HepG2 (cell line): Measurements from ENCODE around the gene CBLC. TPM values are rescaled to one million over a fixed set of nuclear protein-coding genes. Genes with fewer than 3 reads are reported as not detected.

ENCODE experiments used
- ARHGAP35 ChIP-seq: sonication (generic); formaldehyde crosslinking; IDR thresholded peaks from 2 replicates; pipeline ENCODE4 v1.9.0; 2022; ENCODE audit warnings: mild to moderate bottlenecking, inconsistent platforms, moderate library complexity, missing genetic modification reagents, borderline replicate concordance
- RORA ChIP-seq: sonication (generic); formaldehyde crosslinking; IDR thresholded peaks from 2 replicates; pipeline ENCODE4 v1.5.0; 2020; ENCODE audit warnings: mild to moderate bottlenecking, missing genetic modification reagents, moderate library complexity
- ZNF326 ChIP-seq: sonication (generic); formaldehyde crosslinking; IDR thresholded peaks from 2 replicates; pipeline ENCODE4 v1.4.0; 2020; ENCODE audit warnings: missing genetic modification reagents, borderline replicate concordance
- ZNF788 ChIP-seq: sonication (generic); formaldehyde crosslinking; IDR thresholded peaks from 2 replicates; pipeline ENCODE4 v1.5.0; 2020; ENCODE audit warnings: mild to moderate bottlenecking, missing genetic modification reagents, borderline replicate concordance
- polyA plus RNA-seq, 8 experiments: library from polyadenylated mRNA; depleted of rRNA in 3 of 8; stranded (reverse) in 7 of 8; unstranded in 1 of 8; fragments of >200 nt; fragmentation: Illumina TruSeq in 4 of 8; extraction: Trizol in 4 of 8; gene quantifications; 2 replicates each; pipeline versions ENCODE4 v1.2.1 to v1.2.3, GENCODE V29; 2011 to 2016; ENCODE audit warnings: low read depth in 4 of 8, missing spikeins in 1 of 8, mixed read lengths in 1 of 8; ENCODE audit not compliant: insufficient read depth in 1 of 8
- total RNA-seq, 5 experiments: library from RNA; depleted of rRNA; stranded (reverse); fragments of >200 nt; fragmentation: Illumina TruSeq; extraction: Trizol; gene quantifications; 2 replicates each; pipeline ENCODE4 v1.2.3, GENCODE V29; 2016; ENCODE audit warnings: low read depth in 1 of 5
- TF ChIP-seq, protein P1 (sequence below): sonication (generic); formaldehyde crosslinking; IDR thresholded peaks from 2 replicates; pipeline ENCODE4 v1.5.0; 2020; ENCODE audit warnings: missing genetic modification reagents
- TF ChIP-seq, protein P2 (sequence below): sonication (generic); formaldehyde crosslinking; IDR thresholded peaks from 2 replicates; pipeline ENCODE4 v1.5.0; 2020; ENCODE audit warnings: mild to moderate bottlenecking, missing genetic modification reagents, borderline replicate concordance
- TF ChIP-seq, protein P3 (sequence below): sonication (generic); formaldehyde crosslinking; IDR thresholded peaks from 2 replicates; pipeline ENCODE4 v1.5.1; 2020; ENCODE audit warnings: mild to moderate bottlenecking, missing genetic modification reagents, moderate library complexity

The CBLC gene
- total and polyA plus RNA-seq, 2 of the 13 experiments (the other 11 are each of a cell fraction or from before 2014, with no cell fraction given), result 1.8 to 2.6 TPM

- TF ChIP-seq, protein P1, sequence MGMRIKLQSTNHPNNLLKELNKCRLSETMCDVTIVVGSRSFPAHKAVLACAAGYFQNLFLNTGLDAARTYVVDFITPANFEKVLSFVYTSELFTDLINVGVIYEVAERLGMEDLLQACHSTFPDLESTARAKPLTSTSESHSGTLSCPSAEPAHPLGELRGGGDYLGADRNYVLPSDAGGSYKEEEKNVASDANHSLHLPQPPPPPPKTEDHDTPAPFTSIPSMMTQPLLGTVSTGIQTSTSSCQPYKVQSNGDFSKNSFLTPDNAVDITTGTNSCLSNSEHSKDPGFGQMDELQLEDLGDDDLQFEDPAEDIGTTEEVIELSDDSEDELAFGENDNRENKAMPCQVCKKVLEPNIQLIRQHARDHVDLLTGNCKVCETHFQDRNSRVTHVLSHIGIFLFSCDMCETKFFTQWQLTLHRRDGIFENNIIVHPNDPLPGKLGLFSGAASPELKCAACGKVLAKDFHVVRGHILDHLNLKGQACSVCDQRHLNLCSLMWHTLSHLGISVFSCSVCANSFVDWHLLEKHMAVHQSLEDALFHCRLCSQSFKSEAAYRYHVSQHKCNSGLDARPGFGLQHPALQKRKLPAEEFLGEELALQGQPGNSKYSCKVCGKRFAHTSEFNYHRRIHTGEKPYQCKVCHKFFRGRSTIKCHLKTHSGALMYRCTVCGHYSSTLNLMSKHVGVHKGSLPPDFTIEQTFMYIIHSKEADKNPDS (CRISPR knock-in tag), result 0 out of 2 replicates have a peak, but pooled peaks have one; percentile 25
- TF ChIP-seq, protein P2, sequence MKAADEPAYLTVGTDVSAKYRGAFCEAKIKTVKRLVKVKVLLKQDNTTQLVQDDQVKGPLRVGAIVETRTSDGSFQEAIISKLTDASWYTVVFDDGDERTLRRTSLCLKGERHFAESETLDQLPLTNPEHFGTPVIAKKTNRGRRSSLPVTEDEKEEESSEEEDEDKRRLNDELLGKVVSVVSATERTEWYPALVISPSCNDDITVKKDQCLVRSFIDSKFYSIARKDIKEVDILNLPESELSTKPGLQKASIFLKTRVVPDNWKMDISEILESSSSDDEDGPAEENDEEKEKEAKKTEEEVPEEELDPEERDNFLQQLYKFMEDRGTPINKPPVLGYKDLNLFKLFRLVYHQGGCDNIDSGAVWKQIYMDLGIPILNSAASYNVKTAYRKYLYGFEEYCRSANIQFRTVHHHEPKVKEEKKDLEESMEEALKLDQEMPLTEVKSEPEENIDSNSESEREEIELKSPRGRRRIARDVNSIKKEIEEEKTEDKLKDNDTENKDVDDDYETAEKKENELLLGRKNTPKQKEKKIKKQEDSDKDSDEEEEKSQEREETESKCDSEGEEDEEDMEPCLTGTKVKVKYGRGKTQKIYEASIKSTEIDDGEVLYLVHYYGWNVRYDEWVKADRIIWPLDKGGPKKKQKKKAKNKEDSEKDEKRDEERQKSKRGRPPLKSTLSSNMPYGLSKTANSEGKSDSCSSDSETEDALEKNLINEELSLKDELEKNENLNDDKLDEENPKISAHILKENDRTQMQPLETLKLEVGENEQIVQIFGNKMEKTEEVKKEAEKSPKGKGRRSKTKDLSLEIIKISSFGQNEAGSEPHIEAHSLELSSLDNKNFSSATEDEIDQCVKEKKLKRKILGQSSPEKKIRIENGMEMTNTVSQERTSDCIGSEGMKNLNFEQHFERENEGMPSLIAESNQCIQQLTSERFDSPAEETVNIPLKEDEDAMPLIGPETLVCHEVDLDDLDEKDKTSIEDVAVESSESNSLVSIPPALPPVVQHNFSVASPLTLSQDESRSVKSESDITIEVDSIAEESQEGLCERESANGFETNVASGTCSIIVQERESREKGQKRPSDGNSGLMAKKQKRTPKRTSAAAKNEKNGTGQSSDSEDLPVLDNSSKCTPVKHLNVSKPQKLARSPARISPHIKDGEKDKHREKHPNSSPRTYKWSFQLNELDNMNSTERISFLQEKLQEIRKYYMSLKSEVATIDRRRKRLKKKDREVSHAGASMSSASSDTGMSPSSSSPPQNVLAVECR (CRISPR knock-in tag), result 0 out of 2 replicates have a peak, but pooled peaks have one; percentile 6
- TF ChIP-seq, protein P3, sequence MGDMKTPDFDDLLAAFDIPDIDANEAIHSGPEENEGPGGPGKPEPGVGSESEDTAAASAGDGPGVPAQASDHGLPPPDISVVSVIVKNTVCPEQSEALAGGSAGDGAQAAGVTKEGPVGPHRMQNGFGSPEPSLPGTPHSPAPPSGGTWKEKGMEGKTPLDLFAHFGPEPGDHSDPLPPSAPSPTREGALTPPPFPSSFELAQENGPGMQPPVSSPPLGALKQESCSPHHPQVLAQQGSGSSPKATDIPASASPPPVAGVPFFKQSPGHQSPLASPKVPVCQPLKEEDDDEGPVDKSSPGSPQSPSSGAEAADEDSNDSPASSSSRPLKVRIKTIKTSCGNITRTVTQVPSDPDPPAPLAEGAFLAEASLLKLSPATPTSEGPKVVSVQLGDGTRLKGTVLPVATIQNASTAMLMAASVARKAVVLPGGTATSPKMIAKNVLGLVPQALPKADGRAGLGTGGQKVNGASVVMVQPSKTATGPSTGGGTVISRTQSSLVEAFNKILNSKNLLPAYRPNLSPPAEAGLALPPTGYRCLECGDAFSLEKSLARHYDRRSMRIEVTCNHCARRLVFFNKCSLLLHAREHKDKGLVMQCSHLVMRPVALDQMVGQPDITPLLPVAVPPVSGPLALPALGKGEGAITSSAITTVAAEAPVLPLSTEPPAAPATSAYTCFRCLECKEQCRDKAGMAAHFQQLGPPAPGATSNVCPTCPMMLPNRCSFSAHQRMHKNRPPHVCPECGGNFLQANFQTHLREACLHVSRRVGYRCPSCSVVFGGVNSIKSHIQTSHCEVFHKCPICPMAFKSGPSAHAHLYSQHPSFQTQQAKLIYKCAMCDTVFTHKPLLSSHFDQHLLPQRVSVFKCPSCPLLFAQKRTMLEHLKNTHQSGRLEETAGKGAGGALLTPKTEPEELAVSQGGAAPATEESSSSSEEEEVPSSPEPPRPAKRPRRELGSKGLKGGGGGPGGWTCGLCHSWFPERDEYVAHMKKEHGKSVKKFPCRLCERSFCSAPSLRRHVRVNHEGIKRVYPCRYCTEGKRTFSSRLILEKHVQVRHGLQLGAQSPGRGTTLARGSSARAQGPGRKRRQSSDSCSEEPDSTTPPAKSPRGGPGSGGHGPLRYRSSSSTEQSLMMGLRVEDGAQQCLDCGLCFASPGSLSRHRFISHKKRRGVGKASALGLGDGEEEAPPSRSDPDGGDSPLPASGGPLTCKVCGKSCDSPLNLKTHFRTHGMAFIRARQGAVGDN (CRISPR knock-in tag), result peak; percentile 55
- TF ChIP-seq ZNF788 (CRISPR knock-in tag) (0 out of 2 replicates have a peak, but pooled peaks have one; percentile 46), RORA (no peak), ZNF326 (no peak), ARHGAP35 (CRISPR knock-in tag) (no peak)
Observed at GRCh38 chr19:44813070-44813840, 35.6 kb downstream of the CBLC start (continued).
